ENCODE results near the gene SLC35F5. TPM values are rescaled to one million over a fixed set of nuclear protein-coding genes. Genes with fewer than 3 reads are reported as not detected.
"Not testable (repeated sequence)": the region's sequence is repeated elsewhere in the genome, so short reads cannot be mapped to it uniquely, and the experiment has no call there.

Gene SLC35F5
- total and polyA plus RNA-seq, 10 of the 15 experiments (the other 5 are each of a cell fraction or from before 2014, with no cell fraction given): 1.8 to 31.3 (median 16.5) TPM

DNA sequence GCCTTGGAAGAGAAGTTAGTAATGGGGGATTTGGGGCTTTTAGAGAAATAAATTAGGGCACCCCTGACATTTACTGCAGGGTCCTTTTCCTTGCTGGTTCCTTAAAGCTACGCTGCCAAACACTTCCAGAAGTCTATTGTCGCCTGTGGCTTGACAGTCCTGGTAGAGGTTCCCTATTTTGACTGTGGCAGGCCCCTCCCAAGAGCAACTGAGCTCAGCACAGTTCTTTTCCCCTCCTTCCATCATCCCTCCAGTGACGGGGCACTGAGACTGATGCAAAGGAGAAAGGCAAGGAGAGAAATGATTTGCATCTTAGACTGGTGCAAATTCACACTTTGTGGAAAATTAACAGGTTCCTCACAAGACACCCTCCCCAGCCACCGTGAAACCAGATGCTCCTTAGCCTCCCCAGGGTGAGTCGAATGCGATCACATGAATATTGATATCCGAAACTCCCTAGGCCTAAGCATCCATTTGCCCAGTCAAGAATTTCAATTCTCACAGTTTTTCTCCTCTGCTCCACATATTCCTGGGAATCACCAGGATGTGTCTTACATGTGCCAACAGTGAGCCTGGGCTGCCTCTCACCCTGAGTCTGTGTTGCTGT, 84.0 kb downstream of the SLC35F5 start:
- in situ Hi-C loops (cut with MboI): no loop called here
- CTCF ChIA-PET: interaction anchor here (0.6 kb wide), 1 partner anchor 16 kb away, joined by 3 read pairs; no protein-coding TSS in a partner anchor
- WGBS (ENCODE audit: insufficient coverage, insufficient replicate concordance, low lambda C conversion rate, missing lambda C conversion rate): 55% methylated on average over 7 of the region's 7 CpGs

DNA sequence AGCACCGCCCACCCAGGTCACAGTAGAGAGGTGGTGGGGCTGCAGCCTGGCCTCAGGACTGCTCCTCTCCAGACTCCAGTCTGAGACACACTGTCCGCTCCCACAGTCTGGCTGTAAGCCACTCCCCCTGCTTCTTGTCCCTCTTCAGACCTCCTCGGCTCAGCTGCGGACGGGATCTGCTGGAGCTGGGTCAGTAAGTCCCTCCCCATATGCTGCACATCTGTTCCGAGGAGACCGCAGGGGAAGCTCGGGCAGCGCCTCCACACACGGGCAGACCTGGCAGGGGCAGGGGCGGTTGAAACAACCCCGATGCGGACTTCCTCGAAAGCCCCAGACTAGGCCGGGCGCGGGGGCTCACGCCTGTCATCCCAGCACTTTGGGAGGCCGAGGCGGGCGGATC, 87.4 kb downstream of the SLC35F5 start:
- SMC1A ChIA-PET (ENCODE audit: uncharacterized antibody, unreplicated experiment); H3K36me3 ChIP-seq (ENCODE audit: control insufficient read depth in 2 of 2, insufficient read depth in 2 of 2, low read length in 1 of 2): not testable (repeated sequence)

More for the DNA sequence above, 84.0 kb downstream of the SLC35F5 start:
- no peak overlapping the region for H2AFZ ChIP-seq (ENCODE audit: control insufficient read depth, low read depth, low read length)
- POLR2A ChIA-PET: no interaction called here
- H3K79me2 ChIP-seq (ENCODE audit: control insufficient read depth, insufficient read depth, low read length): no peaks in the 10 kb centered on the region
- no peak overlapping the region for H3K9ac ChIP-seq (ENCODE audit: control insufficient read depth, insufficient read depth, low read length)
- H3K27me3 ChIP-seq (replicated peaks in 1 of 2; ENCODE audit: control insufficient read depth in 2 of 2, insufficient read depth in 2 of 2, low read length in 1 of 2): no peaks in the 10 kb centered on the region
- SMC1A ChIA-PET (ENCODE audit: uncharacterized antibody, unreplicated experiment): interaction anchor here (1.4 to 1.8 kb wide), 2 partner anchors 13 to 28 kb away, joined by 4 read pairs; no protein-coding TSS in a partner anchor
- intact Hi-C loops (cut with micrococcal nuclease; ENCODE audit: unreplicated experiment): no loop called here
- H3K4me2 ChIP-seq (ENCODE audit: control insufficient read depth, insufficient read depth): no peak overlapping the region
- ATAC-seq (no peak), FAIRE-seq (no peak), DNase-seq (ENCODE audit: low read depth, low spot score) (no peak)
- no peaks in the 10 kb centered on the region for H3K36me3 ChIP-seq (ENCODE audit: control insufficient read depth in 2 of 2, insufficient read depth in 2 of 2, low read length in 1 of 2)
- RAD21 ChIA-PET (ENCODE audit: unreplicated experiment): no interaction called here
- TF ChIP-seq EP300 (IDR thresholded peaks at IDR 0.05; ENCODE audit: borderline replicate concordance in 1 of 2, control insufficient read depth in 1 of 2, low read depth in 2 of 2, low read length in 2 of 2) (no peak), IRF4 (IDR thresholded peaks at IDR 0.05; ENCODE audit: low read depth, low read length) (no peak), NFYB (IDR thresholded peaks at IDR 0.05; ENCODE audit: insufficient read depth, low read depth, low read length) (no peak), SMAD5 (IDR thresholded peaks at IDR 0.05; ENCODE audit: low read depth) (no peak), SP1 (IDR thresholded peaks at IDR 0.05; ENCODE audit: low read depth, low read length) (no peak), PAX8 (IDR thresholded peaks at IDR 0.05) (no peak), KAT2A (conservative IDR thresholded peaks at IDR 0.05; ENCODE audit: control insufficient read depth, low read depth, low read length) (no peak), NRF1 (conservative IDR thresholded peaks at IDR 0.05; ENCODE audit: low read depth, low read length) (no peak), RAD21 (IDR thresholded peaks at IDR 0.05; ENCODE audit: insufficient read depth, low read depth, low read length) (no peak), HCFC1 (IDR thresholded peaks at IDR 0.05; ENCODE audit: low read length) (no peak), NR2C1 (IDR thresholded peaks at IDR 0.05) (no peak), CREM (IDR thresholded peaks at IDR 0.05; ENCODE audit: low read depth) (no peak)
- TF ChIP-seq, protein P1, sequence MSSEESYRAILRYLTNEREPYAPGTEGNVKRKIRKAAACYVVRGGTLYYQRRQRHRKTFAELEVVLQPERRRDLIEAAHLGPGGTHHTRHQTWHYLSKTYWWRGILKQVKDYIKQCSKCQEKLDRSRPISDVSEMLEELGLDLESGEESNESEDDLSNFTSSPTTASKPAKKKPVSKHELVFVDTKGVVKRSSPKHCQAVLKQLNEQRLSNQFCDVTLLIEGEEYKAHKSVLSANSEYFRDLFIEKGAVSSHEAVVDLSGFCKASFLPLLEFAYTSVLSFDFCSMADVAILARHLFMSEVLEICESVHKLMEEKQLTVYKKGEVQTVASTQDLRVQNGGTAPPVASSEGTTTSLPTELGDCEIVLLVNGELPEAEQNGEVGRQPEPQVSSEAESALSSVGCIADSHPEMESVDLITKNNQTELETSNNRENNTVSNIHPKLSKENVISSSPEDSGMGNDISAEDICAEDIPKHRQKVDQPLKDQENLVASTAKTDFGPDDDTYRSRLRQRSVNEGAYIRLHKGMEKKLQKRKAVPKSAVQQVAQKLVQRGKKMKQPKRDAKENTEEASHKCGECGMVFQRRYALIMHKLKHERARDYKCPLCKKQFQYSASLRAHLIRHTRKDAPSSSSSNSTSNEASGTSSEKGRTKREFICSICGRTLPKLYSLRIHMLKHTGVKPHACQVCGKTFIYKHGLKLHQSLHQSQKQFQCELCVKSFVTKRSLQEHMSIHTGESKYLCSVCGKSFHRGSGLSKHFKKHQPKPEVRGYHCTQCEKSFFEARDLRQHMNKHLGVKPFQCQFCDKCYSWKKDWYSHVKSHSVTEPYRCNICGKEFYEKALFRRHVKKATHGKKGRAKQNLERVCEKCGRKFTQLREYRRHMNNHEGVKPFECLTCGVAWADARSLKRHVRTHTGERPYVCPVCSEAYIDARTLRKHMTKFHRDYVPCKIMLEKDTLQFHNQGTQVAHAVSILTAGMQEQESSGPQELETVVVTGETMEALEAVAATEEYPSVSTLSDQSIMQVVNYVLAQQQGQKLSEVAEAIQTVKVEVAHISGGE (CRISPR knock-in tag; IDR thresholded peaks at IDR 0.05): no peak
- TF ChIP-seq, protein P2, sequence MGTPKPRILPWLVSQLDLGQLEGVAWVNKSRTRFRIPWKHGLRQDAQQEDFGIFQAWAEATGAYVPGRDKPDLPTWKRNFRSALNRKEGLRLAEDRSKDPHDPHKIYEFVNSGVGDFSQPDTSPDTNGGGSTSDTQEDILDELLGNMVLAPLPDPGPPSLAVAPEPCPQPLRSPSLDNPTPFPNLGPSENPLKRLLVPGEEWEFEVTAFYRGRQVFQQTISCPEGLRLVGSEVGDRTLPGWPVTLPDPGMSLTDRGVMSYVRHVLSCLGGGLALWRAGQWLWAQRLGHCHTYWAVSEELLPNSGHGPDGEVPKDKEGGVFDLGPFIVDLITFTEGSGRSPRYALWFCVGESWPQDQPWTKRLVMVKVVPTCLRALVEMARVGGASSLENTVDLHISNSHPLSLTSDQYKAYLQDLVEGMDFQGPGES (IDR thresholded peaks at IDR 0.05): no peak
- H3K4me3 ChIP-seq: no peak overlapping the region
- no peaks in the 10 kb centered on the region for H3K9me3 ChIP-seq (replicated peaks; ENCODE audit: control insufficient read depth, insufficient read depth, low read length)
- no TSS peak for BruUV-seq (replicated peaks)
- no peaks in the 10 kb centered on the region for H3K4me1 ChIP-seq (ENCODE audit: control insufficient read depth, insufficient read depth, low read length)
- no peak overlapping the region for H3K27ac ChIP-seq (ENCODE audit: control insufficient read depth, insufficient read depth)
- no peaks in the 10 kb centered on the region for H4K20me1 ChIP-seq (ENCODE audit: control insufficient read depth, insufficient read depth)

More for the DNA sequence above, 87.4 kb downstream of the SLC35F5 start:
- H3K27me3 ChIP-seq (replicated peaks in 1 of 2; ENCODE audit: control insufficient read depth in 2 of 2, insufficient read depth in 2 of 2, low read length in 1 of 2); H3K4me2 ChIP-seq (ENCODE audit: control insufficient read depth, insufficient read depth); RAD21 ChIA-PET (ENCODE audit: unreplicated experiment); H4K20me1 ChIP-seq (ENCODE audit: control insufficient read depth, insufficient read depth); BruUV-seq (replicated peaks); H3K4me1 ChIP-seq (ENCODE audit: control insufficient read depth, insufficient read depth, low read length); DNase-seq (ENCODE audit: low read depth, low spot score); H3K9me3 ChIP-seq (replicated peaks; ENCODE audit: control insufficient read depth, insufficient read depth, low read length); FAIRE-seq; intact Hi-C loops (cut with micrococcal nuclease; ENCODE audit: unreplicated experiment); H2AFZ ChIP-seq (ENCODE audit: control insufficient read depth, low read depth, low read length); POLR2A ChIA-PET; H3K27ac ChIP-seq (ENCODE audit: control insufficient read depth, insufficient read depth); ATAC-seq; CTCF ChIA-PET; H3K9ac ChIP-seq (ENCODE audit: control insufficient read depth, insufficient read depth, low read length); in situ Hi-C loops (cut with MboI); H3K79me2 ChIP-seq (ENCODE audit: control insufficient read depth, insufficient read depth, low read length); H3K4me3 ChIP-seq: not testable (repeated sequence)
- WGBS (ENCODE audit: insufficient coverage, insufficient replicate concordance, low lambda C conversion rate, missing lambda C conversion rate): 85% methylated on average over 18 of the region's 21 CpGs

All from GM12878 (cell line).